Stimulated activated CD4-positive, alpha-beta T cell treated with anti-CD3 and anti-CD28 coated beads, Interleukin-1b, Interleukin-23, amount 100 ng/mL, for 24 hours (primary cell): Measurements from ENCODE around the gene CPLX4.
"Not testable (repeated sequence)": the region's sequence is repeated elsewhere in the genome, so short reads cannot be mapped to it uniquely, and the experiment has no call there.

Experiments
- DNase-seq, 4 experiments: peaks; one replicate each; pipeline ENCODE4 v3.0.0-alpha.2; 2020; ENCODE audit warnings: low read depth in 4 of 4, low spot score in 1 of 4

The CPLX4 gene

GRCh38 chr18:59271606-59272220 is 46.7 kb downstream of the CPLX4 start:
- no peak for DNase-seq

- DNase-seq: no peak
Observed at GRCh38 chr18:59270689-59271257, 47.7 kb downstream of the CPLX4 start.

GRCh38 chr18:59269563-59270119 is 48.8 kb downstream of the CPLX4 start:
- DNase-seq: no peak

GRCh38 chr18:59268721-59269562 is 49.5 kb downstream of the CPLX4 start:
- DNase-seq: peak in 1 of 4 experiments; percentile 48

GRCh38 chr18:59268127-59268720 is 50.2 kb downstream of the CPLX4 start:
- no peak for DNase-seq

GRCh38 chr18:59267503-59268126 is 50.8 kb downstream of the CPLX4 start:
- no peak for DNase-seq

GRCh38 chr18:59266886-59267502 is 51.5 kb downstream of the CPLX4 start:
- no peak for DNase-seq

- no peak for DNase-seq
Observed at GRCh38 chr18:59266459-59266858, 52.0 kb downstream of the CPLX4 start.

- no peak for DNase-seq
Observed at GRCh38 chr18:59265974-59266369, 52.5 kb downstream of the CPLX4 start.

GRCh38 chr18:59265246-59265973 is 53.0 kb downstream of the CPLX4 start:
- DNase-seq: peak in 1 of 4 experiments; percentile 35

GRCh38 chr18:59264651-59265245 is 53.7 kb downstream of the CPLX4 start:
- no peak for DNase-seq

GRCh38 chr18:59264121-59264571 is 54.3 kb downstream of the CPLX4 start:
- DNase-seq: no peak

GRCh38 chr18:59263661-59264060 is 54.8 kb downstream of the CPLX4 start:
- DNase-seq: no peak

GRCh38 chr18:59262243-59262642 is 56.2 kb downstream of the CPLX4 start:
- DNase-seq: not testable (repeated sequence)

- DNase-seq: not testable (repeated sequence)
Observed at GRCh38 chr18:59261842-59262241, 56.6 kb downstream of the CPLX4 start.

GRCh38 chr18:59255491-59255890 is 63.0 kb downstream of the CPLX4 start:
- not testable (repeated sequence) for DNase-seq

- DNase-seq: no peak
Observed at GRCh38 chr18:59249199-59249774, 69.2 kb downstream of the CPLX4 start.

GRCh38 chr18:59246796-59247195 is 71.7 kb downstream of the CPLX4 start:
- no peak for DNase-seq
